Thyroid gland (tissue), 4 donors: Measurements from ENCODE around the gene L3MBTL4. TPM values are rescaled to one million over a fixed set of nuclear protein-coding genes. Genes with fewer than 3 reads are reported as not detected.

Experiments used
- DNase-seq, 2 donors: peaks; one replicate each; pipeline ENCODE4 v3.0.0-alpha.2; 2019
- H3K27ac ChIP-seq, 3 donors: fragments of 200-600 bp; sonication (generic); 1 replicate in 2 of 3; 2 replicates in 1 of 3; pipeline ENCODE4 v1.5.1; 2016 to 2019; ENCODE audit warnings: mild to moderate bottlenecking in 1 of 3, moderate library complexity in 1 of 3
- H3K27me3 ChIP-seq: fragments of 200-600 bp; sonication (generic); one replicate; pipeline ENCODE4 v1.5.1; 2019
- H3K36me3 ChIP-seq, 2 donors: fragments of 200-600 bp; sonication (generic); one replicate each; pipeline ENCODE4 v1.5.1; 2016 to 2019
- H3K4me1 ChIP-seq, 2 donors: fragments of 200-600 bp; sonication (generic); one replicate each; pipeline ENCODE4 v1.5.1; 2017 to 2019
- H3K4me3 ChIP-seq, 3 donors: fragments of 200-600 bp; sonication (generic); replicated peaks in 1 of 3; 1 replicate in 2 of 3; 2 replicates in 1 of 3; pipeline ENCODE4 v1.5.1; 2016; ENCODE audit warnings: mild to moderate bottlenecking in 1 of 3
- H3K9me3 ChIP-seq: fragments of 200-600 bp; sonication (generic); one replicate; pipeline ENCODE4 v1.5.1; 2017
- CTCF ChIP-seq, 6 experiments: fragments of 200-600 bp in 3 of 6; fragments of 450-650 bp in 3 of 6; sonication (generic) in 3 of 6; IDR thresholded peaks; one replicate each; pipeline ENCODE4 v1.5.1; 2016 to 2019; ENCODE audit warnings: antibody characterized with exemption in 6 of 6, mild to moderate bottlenecking in 2 of 6, inconsistent platforms in 1 of 6, moderate library complexity in 1 of 6
- POLR2A ChIP-seq, 2 donors: fragments of 450-650 bp; IDR thresholded peaks; one replicate each; pipeline ENCODE4 v1.6.1; 2017; ENCODE audit warnings: antibody characterized with exemption in 2 of 2, mild to moderate bottlenecking in 2 of 2, moderate library complexity in 1 of 2
- WGBS, 2 donors: methylation state at CpG; one replicate each; pipeline ENCODE4 v1.1.5; 2017; 5-methylcytosine and 5-hydroxymethylcytosine counted together
- intact Hi-C: fragments of 100-400 bp; cut with DNase I; formaldehyde crosslinking; loops from one replicate; pipeline ENCODE4 v1.15.1; 2023
- total RNA-seq, 4 donors: library from RNA; depleted of rRNA; stranded (reverse); fragments of >200 nt; gene quantifications; one replicate each; pipeline ENCODE4 v1.2.3, GENCODE V29; 2016

The L3MBTL4 gene
- total RNA-seq, 4 donors from 2014 or later = 15.2 to 37.1 (median 24.3) TPM

GRCh38 chr18:6219116-6219717 lies 195.5 kb downstream of the L3MBTL4 start:
- WGBS, 2 donors = 50 to 52% methylated on average over 12 of the region's 12 CpGs
- no peaks in the 10 kb centered on the region for H3K4me1 ChIP-seq
- intact Hi-C loops = no loop called here

GRCh38 chr18:6215888-6216287 lies 198.8 kb downstream of the L3MBTL4 start:
- Histone ChIP-seq H3K36me3 (no peaks in the 10 kb centered on the region), H3K4me3 (no peak overlapping the region), H3K27me3 (no peaks in the 10 kb centered on the region), H3K4me1 (no peaks in the 10 kb centered on the region), H3K9me3 (no peaks in the 10 kb centered on the region), H3K27ac (no peak overlapping the region)
- intact Hi-C loops = no loop called here
- DNase-seq = no peak
- no peak for TF ChIP-seq POLR2A (IDR thresholded peaks at IDR 0.05)
- TF ChIP-seq CTCF (IDR thresholded peaks at IDR 0.05) = no peak
- 87 to 89% methylated on average over 2 of the region's 2 CpGs for WGBS, 2 donors

More at GRCh38 chr18:6219116-6219717, 195.5 kb downstream of the L3MBTL4 start:
- H3K27ac ChIP-seq = no peak overlapping the region
- TF ChIP-seq POLR2A (IDR thresholded peaks at IDR 0.05) = no peak
- peak in 5 of 6 experiments; percentile 34 to 72 (median 56) for TF ChIP-seq CTCF (IDR thresholded peaks at IDR 0.05)
- H3K9me3 ChIP-seq = no peaks in the 10 kb centered on the region
- no peaks in the 10 kb centered on the region for H3K27me3 ChIP-seq
- H3K4me3 ChIP-seq = no peak overlapping the region
- H3K36me3 ChIP-seq = no peaks in the 10 kb centered on the region
- DNase-seq = peak; percentile 39 to 52

GRCh38 chr18:6211174-6211504 lies 203.6 kb downstream of the L3MBTL4 start:
- Histone ChIP-seq H3K27me3 (no peaks in the 10 kb centered on the region), H3K36me3 (no peaks in the 10 kb centered on the region), H3K4me3 (no peak overlapping the region), H3K4me1 (no peaks in the 10 kb centered on the region), H3K27ac (no peak overlapping the region), H3K9me3 (no peaks in the 10 kb centered on the region)
- no peak for DNase-seq
- no peak for TF ChIP-seq POLR2A (IDR thresholded peaks at IDR 0.05)
- TF ChIP-seq CTCF (IDR thresholded peaks at IDR 0.05) = no peak
- WGBS, 2 donors = 88 to 93% methylated on average over 1 of the region's 1 CpG
- intact Hi-C loops = no loop called here

GRCh38 chr18:6210349-6211173 lies 204.2 kb downstream of the L3MBTL4 start:
- intact Hi-C loops = no loop called here
- WGBS, 2 donors = 91 to 96% methylated on average over 3 of the region's 3 CpGs
- H3K27ac ChIP-seq = no peak overlapping the region
- no peaks in the 10 kb centered on the region for H3K4me1 ChIP-seq
- H3K27me3 ChIP-seq = no peaks in the 10 kb centered on the region
- no peak for TF ChIP-seq POLR2A (IDR thresholded peaks at IDR 0.05)
- no peak for TF ChIP-seq CTCF (IDR thresholded peaks at IDR 0.05)
- H3K36me3 ChIP-seq = no peaks in the 10 kb centered on the region
- no peak overlapping the region for H3K4me3 ChIP-seq
- DNase-seq = no peak
- H3K9me3 ChIP-seq = no peaks in the 10 kb centered on the region

GRCh38 chr18:6207941-6208340 lies 206.8 kb downstream of the L3MBTL4 start:
- Histone ChIP-seq H3K36me3 (no peaks in the 10 kb centered on the region), H3K27ac (no peak overlapping the region), H3K4me1 (peaks cover 10 to 11% of the 10 kb centered on the region in 2 donors), H3K4me3 (no peak overlapping the region), H3K9me3 (no peaks in the 10 kb centered on the region), H3K27me3 (no peaks in the 10 kb centered on the region)
- no peak for DNase-seq
- intact Hi-C loops = no loop called here
- TF ChIP-seq CTCF (IDR thresholded peaks at IDR 0.05) (no peak), POLR2A (IDR thresholded peaks at IDR 0.05) (no peak)
- 97 to 99% methylated on average over 3 of the region's 3 CpGs for WGBS, 2 donors
